ENCODE data around the gene CEP295NL.

- TF ChIP-seq GATA2 (IDR thresholded peaks at IDR 0.05; ENCODE audit: low read depth, low read length) (no peak), GATA3 (IDR thresholded peaks at IDR 0.05; ENCODE audit: low read depth, low read length) (no peak)
These were observed 19.9 kb downstream of the CEP295NL start for GRCh38 chr17:78883089-78883532.
